ENCODE results near the gene GP2.

The GP2 gene

GRCh38 chr16:20302389-20302788 lies 24.9 kb downstream of the GP2 start:
- DNase-seq: no peak

- DNase-seq: no peak
Measured at GRCh38 chr16:20301840-20302239, 25.5 kb downstream of the GP2 start.

GRCh38 chr16:20300312-20301097 lies 26.8 kb downstream of the GP2 start:
- DNase-seq: peak; percentile 56

- no peak for DNase-seq
Measured at GRCh38 chr16:20298452-20298851, 28.9 kb downstream of the GP2 start.

- DNase-seq: no peak
Measured at GRCh38 chr16:20291208-20292206, 35.8 kb downstream of the GP2 start.

- no peak for DNase-seq
Measured at GRCh38 chr16:20289571-20289970, 37.7 kb downstream of the GP2 start.

- DNase-seq: no peak
Measured at GRCh38 chr16:20285993-20286499, 41.3 kb downstream of the GP2 start.

GRCh38 chr16:20280259-20280658 lies 47.1 kb downstream of the GP2 start:
- no peak for DNase-seq

GRCh38 chr16:20271893-20272292 lies 55.4 kb downstream of the GP2 start:
- no peak for DNase-seq

- no peak for DNase-seq
Measured at GRCh38 chr16:20268409-20268808, 58.9 kb downstream of the GP2 start.

GRCh38 chr16:20265019-20265418 lies 62.3 kb downstream of the GP2 start:
- no peak for DNase-seq

GRCh38 chr16:20263138-20263855 lies 64.0 kb downstream of the GP2 start:
- DNase-seq: no peak

GRCh38 chr16:20262248-20262647 lies 65.1 kb downstream of the GP2 start:
- no peak for DNase-seq

- no peak for DNase-seq
Measured at GRCh38 chr16:20260215-20261009, 66.9 kb downstream of the GP2 start.
